SK-N-MC (cell line): Measurements from ENCODE around the gene SYS1.

ENCODE experiments used
- EZH2 ChIP-seq: fragments of 200-600 bp; sonication (generic); IDR thresholded peaks from one replicate; pipeline ENCODE4 v1.6.1; 2017; ENCODE audit warnings: antibody characterized with exemption
- FOXP2 ChIP-seq: optimal IDR thresholded peaks from 2 replicates; pipeline ENCODE3; 2011; ENCODE audit warnings: mild to moderate bottlenecking, moderate library complexity; ENCODE audit not compliant: insufficient read depth; ENCODE audit errors: extremely low read length, control extremely low read depth

DNA sequence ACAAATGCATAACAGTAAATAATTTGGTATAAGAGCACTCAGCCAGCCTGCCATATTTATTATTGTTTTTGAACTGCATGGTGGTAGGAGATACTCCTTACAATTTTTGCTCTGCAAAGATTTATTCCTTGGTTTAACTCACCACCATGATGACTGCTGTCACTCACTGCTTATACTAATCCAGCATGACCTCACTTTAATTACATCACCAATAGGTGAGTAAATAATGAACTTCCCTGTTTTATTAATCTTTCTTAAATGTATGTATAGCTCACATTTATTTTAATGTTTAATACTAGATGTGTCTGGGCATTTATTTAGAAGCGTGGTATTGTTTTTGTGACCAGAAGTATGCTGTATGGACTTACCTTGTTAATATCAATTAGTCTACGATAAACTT is 28.0 kb downstream of the SYS1 start:
- TF ChIP-seq EZH2 (no peak), FOXP2 (no peak)
